Mesenteric fat pad (tissue), 1 donor: ENCODE results near the gene NCR1. TPM values are rescaled to one million over a fixed set of nuclear protein-coding genes. Genes with fewer than 3 reads are reported as not detected.
"Not testable (repeated sequence)": the region's sequence is repeated elsewhere in the genome, so short reads cannot be mapped to it uniquely, and the experiment has no call there.

ENCODE experiments used
- DNase-seq: peaks from one replicate; pipeline ENCODE4 v3.0.0-alpha.2; 2020; ENCODE audit warnings: low spot score
- long read RNA-seq: library from polyadenylated mRNA; unstranded; transcript quantifications from one replicate; pipeline ENCODE4 v2.0.0, GENCODE V29; 2020
- total RNA-seq: library from RNA; stranded (reverse); fragmentation: NEBNext Ultra II Directional; extraction: Animal tissue kit (Norgen Biotek cat#: 25700); gene quantifications from one replicate; pipeline ENCODE4 v1.2.1, GENCODE V29; 2021
- donor health status: DM: yes; HTN: yes; CAD: no.

Gene NCR1
- total RNA-seq, result 0.51 TPM
- long read RNA-seq, result 0 reads

GRCh38 chr19:54905803-54906511 lies at the start of gene NCR1:
Gene NCR1, plus strand, starts transcription at chr19:54906148. Its CDS starts 40 bp downstream, at chr19:54906188.
- DNase-seq, result no peak

GRCh38 chr19:54858476-54858875 lies 47.5 kb upstream of the NCR1 start:
- not testable (repeated sequence) for DNase-seq

- DNase-seq, result not testable (repeated sequence)
These were observed 46.5 kb upstream of the NCR1 start for GRCh38 chr19:54859421-54859820.

GRCh38 chr19:54863459-54863858 lies 42.5 kb upstream of the NCR1 start:
- not testable (repeated sequence) for DNase-seq

- DNase-seq, result no peak
These were observed 34.3 kb upstream of the NCR1 start for GRCh38 chr19:54871696-54872095.

- no peak for DNase-seq
These were observed 32.0 kb upstream of the NCR1 start, which contains the start of gene FCAR for GRCh38 chr19:54873990-54874389. Gene FCAR, plus strand, starts transcription at chr19:54874235. Its CDS starts 55 bp downstream, at chr19:54874290.

- no peak for DNase-seq
These were observed 30.4 kb upstream of the NCR1 start for GRCh38 chr19:54875506-54875905.

- DNase-seq, result no peak
These were observed 28.5 kb upstream of the NCR1 start for GRCh38 chr19:54877471-54877870.

- DNase-seq, result no peak
These were observed 24.1 kb upstream of the NCR1 start for GRCh38 chr19:54881884-54882283.

GRCh38 chr19:54882758-54883157 lies 23.2 kb upstream of the NCR1 start:
- no peak for DNase-seq

- DNase-seq, result no peak
These were observed 22.7 kb upstream of the NCR1 start for GRCh38 chr19:54883228-54883627.

GRCh38 chr19:54888239-54888638 lies 17.7 kb upstream of the NCR1 start:
- DNase-seq, result no peak

- no peak for DNase-seq
These were observed 16.4 kb upstream of the NCR1 start for GRCh38 chr19:54889566-54889965.

GRCh38 chr19:54893406-54893805 lies 12.5 kb upstream of the NCR1 start:
- no peak for DNase-seq

GRCh38 chr19:54894106-54894505 lies 11.8 kb upstream of the NCR1 start:
- peak; percentile 68 for DNase-seq

- peak; percentile 0 for DNase-seq
These were observed 9.9 kb upstream of the NCR1 start for GRCh38 chr19:54896036-54896435.

GRCh38 chr19:54898685-54899084 lies 7.3 kb upstream of the NCR1 start:
- not testable (repeated sequence) for DNase-seq

- DNase-seq, result not testable (repeated sequence)
These were observed 6.3 kb upstream of the NCR1 start for GRCh38 chr19:54899646-54900045.

GRCh38 chr19:54901153-54901552 lies 4.8 kb upstream of the NCR1 start:
- not testable (repeated sequence) for DNase-seq

GRCh38 chr19:54902061-54902460 lies 3.9 kb upstream of the NCR1 start:
- no peak for DNase-seq

GRCh38 chr19:54903303-54903702 lies 2.6 kb upstream of the NCR1 start:
- DNase-seq, result no peak

GRCh38 chr19:54904261-54904660 lies 1.7 kb upstream of the NCR1 start:
- DNase-seq, result not testable (repeated sequence)

- no peak for DNase-seq
These were observed 536 bp upstream of the NCR1 start for GRCh38 chr19:54905421-54905802.
